Activated T-helper 1 cell treated with anti-CD3 and anti-CD28 coated beads, Interleukin-2, amount 50 U/mL, for 16 hours (primary cell): Measurements from ENCODE around the gene PYY.
"Not testable (repeated sequence)": the region's sequence is repeated elsewhere in the genome, so short reads cannot be mapped to it uniquely, and the experiment has no call there.

Source experiments
- DNase-seq, 2 donors: peaks; one replicate each; pipeline ENCODE4 v3.0.0-alpha.2; 2020; ENCODE audit warnings: low read depth in 1 of 2, low spot score in 1 of 2

Gene PYY

GRCh38 chr17:43946781-43947180 is 7.0 kb downstream of the PYY start:
- no peak for DNase-seq

- DNase-seq: no peak
Observed at GRCh38 chr17:43945074-43945829, 8.5 kb downstream of the PYY start.

- no peak for DNase-seq
Observed at GRCh38 chr17:43942051-43942685, 11.6 kb downstream of the PYY start, which contains the start of gene PPY. Gene PPY, minus strand, starts transcription at chr17:43942476. Its CDS starts 822 bp downstream, at chr17:43941654.

- no peak for DNase-seq
Observed at GRCh38 chr17:43940630-43941029, 13.1 kb downstream of the PYY start.

- no peak for DNase-seq
Observed at GRCh38 chr17:43939886-43940285, 13.9 kb downstream of the PYY start.

GRCh38 chr17:43939452-43939851 is 14.3 kb downstream of the PYY start:
- not testable (repeated sequence) for DNase-seq

- no peak for DNase-seq
Observed at GRCh38 chr17:43938838-43939182, 14.9 kb downstream of the PYY start.

GRCh38 chr17:43936434-43936833 is 17.3 kb downstream of the PYY start:
- DNase-seq: no peak

GRCh38 chr17:43935926-43936261 is 17.8 kb downstream of the PYY start:
- no peak for DNase-seq

GRCh38 chr17:43935204-43935925 is 18.4 kb downstream of the PYY start:
- DNase-seq: no peak

- no peak for DNase-seq
Observed at GRCh38 chr17:43932923-43933322, 20.8 kb downstream of the PYY start.

GRCh38 chr17:43932357-43932756 is 21.4 kb downstream of the PYY start:
- no peak for DNase-seq

- DNase-seq: no peak
Observed at GRCh38 chr17:43931062-43931571, 22.6 kb downstream of the PYY start.

GRCh38 chr17:43928609-43929008 is 25.1 kb downstream of the PYY start:
- no peak for DNase-seq

- not testable (repeated sequence) for DNase-seq
Observed at GRCh38 chr17:43927929-43928328, 25.8 kb downstream of the PYY start.

- no peak for DNase-seq
Observed at GRCh38 chr17:43927060-43927864, 26.5 kb downstream of the PYY start.

- no peak for DNase-seq
Observed at GRCh38 chr17:43924558-43924957, 29.2 kb downstream of the PYY start.

GRCh38 chr17:43920500-43921095 is 33.1 kb downstream of the PYY start:
- no peak for DNase-seq

- DNase-seq: no peak
Observed at GRCh38 chr17:43918026-43918389, 35.7 kb downstream of the PYY start.

GRCh38 chr17:43917348-43918025 is 36.3 kb downstream of the PYY start:
- peak in 1 of 2 donors; percentile 22 for DNase-seq
